Sigmoid colon (tissue), 3 donors: Measurements from ENCODE around the gene TMEM37.

Experiments
- CTCF ChIP-seq, 4 experiments: fragments of 450-650 bp in 3 of 4; fragments of 200-600 bp in 1 of 4; IDR thresholded peaks; one replicate each; pipeline ENCODE4 v1.5.1; 2016 to 2019; ENCODE audit warnings: antibody characterized with exemption in 4 of 4, mild to moderate bottlenecking in 3 of 4, moderate library complexity in 2 of 4
- POLR2A ChIP-seq, 2 donors: fragments of 450-650 bp; IDR thresholded peaks; one replicate each; pipeline ENCODE4 v1.6.1; 2016; ENCODE audit warnings: antibody characterized with exemption in 2 of 2, mild to moderate bottlenecking in 2 of 2, moderate library complexity in 2 of 2

DNA sequence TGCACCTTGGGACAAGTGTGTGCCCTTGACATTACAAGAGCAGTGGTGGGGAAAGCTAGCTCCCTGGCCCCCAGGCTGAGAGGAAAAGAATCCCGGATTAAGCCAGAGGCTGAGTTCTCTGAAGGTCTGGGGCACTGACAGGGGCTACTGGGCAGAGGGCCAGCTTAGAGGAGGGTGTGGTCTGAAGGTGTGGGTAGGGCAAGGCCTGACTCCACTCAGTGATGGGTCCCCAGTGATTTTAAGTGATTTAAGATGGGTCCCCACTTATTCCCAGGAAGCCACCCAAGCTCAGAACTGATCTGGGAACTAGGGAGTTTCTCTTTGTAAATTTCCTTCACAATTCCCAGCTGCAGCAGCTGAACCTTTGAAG lies 8.8 kb downstream of the TMEM37 start:
- TF ChIP-seq CTCF (IDR thresholded peaks at IDR 0.05) (no peak), POLR2A (IDR thresholded peaks at IDR 0.05) (no peak)
